ENCODE measurements around the gene EPHA5.

The EPHA5 gene

GRCh38 chr4:65623506-65623905, 46.8 kb downstream of the EPHA5 start:
- no peak for DNase-seq

DNA sequence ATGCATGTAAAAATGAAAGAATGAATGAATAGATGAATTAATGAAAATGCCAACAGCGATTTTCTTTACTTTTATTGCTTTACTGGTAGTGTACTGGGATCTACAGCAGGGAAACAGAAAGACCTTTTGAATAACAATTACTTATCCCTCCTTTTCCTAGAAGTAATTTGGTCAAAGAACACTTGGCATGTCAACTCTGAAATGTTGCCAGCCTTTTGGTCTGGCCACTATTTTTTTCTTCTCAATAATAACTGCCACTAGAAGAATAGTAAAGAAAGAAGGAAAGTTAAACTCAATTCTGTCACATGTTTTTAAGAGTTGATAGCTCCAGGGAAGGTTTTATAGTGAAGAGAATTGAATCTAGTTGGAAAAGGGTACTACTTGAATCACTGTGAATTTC, 52.9 kb downstream of the EPHA5 start:
- DNase-seq, result no peak

GRCh38 chr4:65604515-65604914, 65.8 kb downstream of the EPHA5 start:
- no peak for DNase-seq

GRCh38 chr4:65600656-65601055, 69.6 kb downstream of the EPHA5 start:
- no peak for DNase-seq

GRCh38 chr4:65599340-65599739, 70.9 kb downstream of the EPHA5 start:
- no peak for DNase-seq

GRCh38 chr4:65597697-65598096, 72.6 kb downstream of the EPHA5 start:
- no peak for DNase-seq

DNA sequence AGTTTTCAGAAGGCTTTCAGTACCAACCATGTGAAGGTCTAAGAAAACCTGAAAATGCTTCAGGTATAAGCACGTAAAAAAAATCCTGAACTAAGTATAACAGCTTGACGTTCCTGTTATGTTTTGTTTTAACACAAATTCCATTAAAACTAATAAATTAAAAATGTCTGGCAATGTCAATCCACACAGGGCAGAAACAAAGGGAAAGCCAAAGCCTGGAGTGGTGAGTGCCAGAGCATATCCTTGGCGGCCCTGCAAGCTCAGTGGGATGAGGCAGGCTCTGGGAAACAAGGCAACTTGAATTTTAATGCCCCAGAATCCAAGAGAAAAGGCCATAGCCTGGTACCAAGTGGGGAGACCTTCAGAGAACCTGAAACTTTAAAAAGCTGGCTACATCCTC, 78.2 kb downstream of the EPHA5 start:
- no peak for DNase-seq

- DNase-seq, result no peak
These were observed 80.4 kb downstream of the EPHA5 start for GRCh38 chr4:65589921-65590320.

DNA sequence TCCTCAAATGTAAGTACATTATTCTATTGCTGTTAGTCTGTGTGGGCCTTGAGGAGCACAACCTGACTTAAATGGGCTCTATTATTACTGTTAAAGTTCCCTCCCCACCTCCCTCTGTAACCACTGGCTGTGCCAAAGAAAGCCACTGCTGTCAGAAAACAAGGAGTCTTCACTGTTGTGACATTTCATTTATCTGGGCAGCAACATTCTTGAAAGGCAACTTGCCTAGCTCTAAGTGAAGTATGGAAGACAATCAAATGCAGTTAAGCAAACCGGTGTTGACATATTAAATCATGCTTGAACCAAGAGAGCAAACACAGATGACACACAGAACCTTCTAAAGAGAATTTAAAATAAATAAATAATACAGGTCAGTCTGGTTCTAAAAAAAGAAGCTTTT, 81.0 kb downstream of the EPHA5 start:
- DNase-seq, result peak in 1 of 2 experiments; percentile 10

GRCh38 chr4:65580551-65580950, 89.7 kb downstream of the EPHA5 start:
- no peak for DNase-seq

- no peak for DNase-seq
These were observed 103.8 kb downstream of the EPHA5 start for GRCh38 chr4:65566473-65566872.

- DNase-seq, result no peak
These were observed 109.1 kb downstream of the EPHA5 start for GRCh38 chr4:65561164-65561563.

- DNase-seq, result no peak
These were observed 111.0 kb downstream of the EPHA5 start for GRCh38 chr4:65559270-65559669.

GRCh38 chr4:65552057-65552456, 118.2 kb downstream of the EPHA5 start:
- DNase-seq, result no peak

- DNase-seq, result no peak
These were observed 119.8 kb downstream of the EPHA5 start for GRCh38 chr4:65550500-65550899.

GRCh38 chr4:65546882-65547416, 123.3 kb downstream of the EPHA5 start:
- no peak for DNase-seq

DNA sequence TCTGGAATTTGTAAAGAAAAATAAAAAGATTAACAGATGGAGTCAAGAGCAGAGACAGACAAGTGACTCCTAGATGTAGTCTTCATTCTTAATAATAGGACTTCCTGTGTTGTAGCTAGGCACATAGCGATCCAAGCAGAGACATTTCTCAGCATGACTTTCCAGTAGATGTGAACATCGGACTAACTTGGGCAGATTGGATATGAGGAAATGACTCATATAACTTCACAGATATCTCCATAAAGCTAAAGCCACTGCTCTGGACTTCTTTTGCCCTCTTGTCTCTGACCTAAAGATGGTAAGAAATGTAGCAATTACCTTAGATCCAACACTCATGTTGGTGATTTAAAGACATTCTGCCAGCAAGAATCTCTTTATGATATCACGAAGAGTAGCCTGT, 131.7 kb downstream of the EPHA5 start:
- DNase-seq, result no peak

DNA sequence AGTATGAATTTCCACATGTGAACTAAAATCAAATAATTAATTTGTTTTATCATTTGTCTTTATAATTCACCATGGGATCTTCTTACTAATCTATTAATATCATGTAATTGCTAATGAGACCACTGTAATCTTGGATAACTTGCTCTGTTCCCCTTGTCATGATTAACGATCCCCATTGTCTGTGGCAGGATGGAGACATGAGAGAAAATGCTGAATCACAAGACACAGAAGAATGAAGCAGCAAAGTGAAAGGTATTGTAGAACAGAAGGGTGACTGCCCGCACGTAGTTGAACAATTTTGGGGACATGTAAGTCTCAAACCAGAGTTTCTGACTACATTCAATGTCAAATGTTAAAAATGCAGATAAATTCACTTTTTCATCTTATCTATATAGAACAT, 135.2 kb downstream of the EPHA5 start:
- no peak for DNase-seq

- DNase-seq, result no peak
These were observed 148.6 kb downstream of the EPHA5 start for GRCh38 chr4:65521666-65522065.

DNA sequence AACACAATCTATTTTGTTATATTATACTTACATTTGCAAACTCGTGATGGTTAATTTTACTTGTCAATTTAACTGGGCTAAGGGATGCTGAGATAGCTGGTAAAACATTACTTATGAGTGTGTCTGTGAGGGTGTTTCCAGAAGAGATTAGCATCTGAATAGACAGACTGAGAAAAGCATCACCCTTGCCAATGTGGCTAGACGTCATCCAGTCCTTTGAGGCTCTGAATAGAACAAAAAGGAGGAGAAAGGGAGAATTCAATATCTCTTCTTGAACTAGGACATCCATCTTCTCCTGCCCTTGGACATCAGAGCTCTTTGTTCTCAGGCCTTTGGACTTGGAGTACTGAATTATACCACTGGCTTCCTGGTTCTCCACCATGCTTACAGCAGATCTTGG, 154.6 kb downstream of the EPHA5 start:
- DNase-seq, result no peak

DNA sequence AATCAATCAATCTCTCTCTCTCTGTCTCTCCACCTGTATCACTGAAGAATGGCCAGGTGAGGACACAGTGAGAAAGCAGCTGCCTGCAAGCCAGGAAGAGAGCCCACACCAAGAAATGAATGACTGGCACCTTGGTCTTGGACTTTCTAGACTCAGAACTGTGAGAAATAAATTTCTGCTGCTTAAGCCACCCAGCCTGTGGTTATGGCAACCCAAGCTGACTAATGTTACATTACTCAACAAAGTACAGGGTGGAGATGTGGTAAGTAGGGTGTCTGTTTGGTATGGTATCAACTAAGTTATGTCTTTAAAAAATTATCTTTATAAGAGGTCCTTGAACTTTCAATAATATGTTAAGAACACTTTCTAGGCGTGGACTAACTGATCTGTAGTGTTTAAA, 159.3 kb downstream of the EPHA5 start:
- no peak for DNase-seq

DNA sequence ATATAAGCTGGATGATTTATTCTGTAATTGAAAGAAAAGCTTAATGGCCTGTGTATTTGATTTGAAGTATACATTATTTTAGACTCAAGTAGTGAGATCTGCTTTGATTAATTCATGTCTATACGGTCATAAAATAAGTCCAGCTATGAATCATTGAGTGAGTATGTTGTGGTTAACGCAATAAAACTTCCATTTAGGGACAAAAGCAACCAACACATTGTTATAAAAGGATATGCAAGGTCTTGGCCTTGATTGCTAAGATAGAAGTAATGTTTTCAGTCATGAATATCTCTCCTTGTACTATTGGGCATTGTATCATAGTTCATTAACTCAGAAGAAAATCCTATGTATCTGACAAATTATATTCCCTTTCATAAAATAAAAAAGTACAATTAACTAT, 162.1 kb downstream of the EPHA5 start:
- no peak for DNase-seq

DNA sequence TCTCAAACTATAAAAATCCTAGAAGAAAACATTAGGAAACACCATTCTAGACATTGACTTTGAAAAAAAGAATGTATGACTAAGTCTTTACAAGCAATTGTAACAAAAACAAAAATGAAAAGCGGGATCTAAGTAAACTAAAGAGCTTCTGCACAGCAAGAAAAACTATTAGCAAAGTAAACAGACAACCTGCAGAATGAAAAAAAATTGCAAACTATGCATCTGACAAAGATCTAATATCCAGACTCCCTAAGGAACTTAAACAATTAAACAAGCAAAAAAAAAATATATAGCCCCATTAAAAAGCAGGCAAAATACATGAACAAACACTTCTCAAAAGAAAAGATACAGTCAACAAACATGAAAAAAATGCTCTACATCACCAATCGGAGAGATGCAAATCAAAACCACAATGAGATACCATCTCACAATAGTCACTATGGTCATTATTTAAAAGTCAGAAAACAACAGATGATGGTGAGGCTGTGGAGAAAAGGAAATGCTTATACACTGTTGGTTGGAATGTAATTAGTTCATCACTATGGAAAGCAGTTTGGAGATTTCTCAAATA, 168.1 kb downstream of the EPHA5 start:
- no peak for DNase-seq

- no peak for DNase-seq
These were observed 171.7 kb downstream of the EPHA5 start for GRCh38 chr4:65498606-65499005.

DNA sequence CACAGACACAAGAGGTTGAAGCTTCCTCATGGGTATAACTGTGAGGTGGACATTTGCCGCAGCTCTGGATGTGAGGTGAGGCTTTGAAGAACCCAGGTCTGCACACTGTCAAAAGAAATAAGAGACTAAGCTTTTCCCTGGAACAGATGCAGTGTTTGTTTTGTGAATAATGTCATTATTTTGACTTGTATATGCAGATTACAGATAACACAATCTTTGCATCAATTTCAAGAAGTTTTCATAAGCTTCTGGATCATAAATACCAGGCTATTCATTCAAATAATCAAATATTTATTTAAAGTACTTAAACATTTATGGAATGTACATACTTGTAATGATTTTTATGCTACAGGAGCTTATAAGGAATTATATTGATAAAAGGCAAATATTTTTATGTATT, 174.8 kb downstream of the EPHA5 start:
- DNase-seq, result no peak

DNA sequence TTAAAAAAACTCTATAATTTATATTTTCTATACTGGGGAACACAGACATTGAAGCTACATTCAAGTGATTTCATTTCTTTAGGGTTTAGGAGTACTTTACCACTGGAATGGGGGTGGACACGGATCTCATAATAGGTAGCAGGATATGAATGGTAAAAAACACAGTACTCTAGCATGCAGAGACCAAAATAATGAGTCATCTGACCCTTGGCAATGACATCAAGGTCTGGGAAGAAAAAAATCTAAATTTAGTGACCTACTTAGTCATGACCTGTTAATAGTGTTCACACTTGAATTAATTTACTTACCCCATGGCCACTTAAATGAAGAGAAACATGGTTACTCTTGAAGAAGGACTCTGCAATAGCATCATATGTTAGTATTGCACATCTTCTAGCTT, 187.9 kb downstream of the EPHA5 start:
- no peak for DNase-seq

Data from NCI-H187 (cell line).